Activated naive CD8-positive, alpha-beta T cell (primary cell): Measurements from ENCODE around the gene ITGB8.

Experiments used
- H3K27ac Mint-ChIP-seq: one replicate; pipeline ENCODE4 v1.8.0; 2021; ENCODE audit warnings: mixed read lengths
- H3K27me3 Mint-ChIP-seq: one replicate; pipeline ENCODE4 v1.8.0; 2021; ENCODE audit warnings: mixed read lengths
- H3K36me3 Mint-ChIP-seq: one replicate; pipeline ENCODE4 v1.8.0; 2021; ENCODE audit warnings: mixed read lengths
- H3K4me1 Mint-ChIP-seq: one replicate; pipeline ENCODE4 v1.8.0; 2021; ENCODE audit warnings: low read depth, mixed read lengths
- H3K4me3 Mint-ChIP-seq: one replicate; pipeline ENCODE4 v1.8.0; 2021; ENCODE audit warnings: mild to moderate bottlenecking, mixed read lengths
- H3K9me3 Mint-ChIP-seq: one replicate; pipeline ENCODE4 v1.8.0; 2021; ENCODE audit warnings: low read depth, mixed read lengths

The ITGB8 gene

GRCh38 chr7:20343205-20343604 is 12.5 kb downstream of the ITGB8 start:
- peaks cover 2% of the 10 kb centered on the region for H3K27me3 Mint-ChIP-seq

DNA sequence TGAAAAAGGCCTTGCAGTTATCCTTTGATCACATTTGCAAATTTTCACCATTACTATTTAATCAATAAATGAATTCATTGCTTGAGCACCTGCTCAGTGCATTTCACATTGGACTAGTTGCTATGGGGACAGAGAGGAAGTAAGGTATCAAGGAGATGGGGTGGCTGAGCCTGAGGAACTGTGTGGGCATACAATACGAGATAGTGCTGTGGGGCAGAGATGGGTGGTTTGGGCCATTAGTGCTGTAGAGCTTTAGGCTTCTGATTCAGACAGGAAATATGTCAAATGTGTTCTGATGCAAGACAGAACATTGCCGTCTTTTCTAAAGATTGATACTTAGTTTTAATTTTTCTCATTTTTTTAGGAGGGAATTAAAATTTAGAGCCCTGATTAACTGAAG is 13.2 kb downstream of the ITGB8 start:
- Mint-ChIP-seq H3K4me1 (no peaks in the 10 kb centered on the region), H3K27me3 (peaks cover 2% of the 10 kb centered on the region), H3K27ac (no peak overlapping the region), H3K9me3 (no peaks in the 10 kb centered on the region), H3K36me3 (no peaks in the 10 kb centered on the region), H3K4me3 (no peak overlapping the region)

More at GRCh38 chr7:20343205-20343604, 12.5 kb downstream of the ITGB8 start:
- H3K9me3 Mint-ChIP-seq, result no peaks in the 10 kb centered on the region
- no peak overlapping the region for H3K4me3 Mint-ChIP-seq
- no peaks in the 10 kb centered on the region for H3K36me3 Mint-ChIP-seq
- no peak overlapping the region for H3K27ac Mint-ChIP-seq
- no peaks in the 10 kb centered on the region for H3K4me1 Mint-ChIP-seq

GRCh38 chr7:20344396-20344795 is 13.7 kb downstream of the ITGB8 start:
- H3K9me3 Mint-ChIP-seq, result no peaks in the 10 kb centered on the region
- no peaks in the 10 kb centered on the region for H3K4me1 Mint-ChIP-seq
- H3K27ac Mint-ChIP-seq, result no peak overlapping the region
- H3K27me3 Mint-ChIP-seq, result peaks cover 2% of the 10 kb centered on the region
- H3K36me3 Mint-ChIP-seq, result no peaks in the 10 kb centered on the region
- H3K4me3 Mint-ChIP-seq, result no peak overlapping the region

DNA sequence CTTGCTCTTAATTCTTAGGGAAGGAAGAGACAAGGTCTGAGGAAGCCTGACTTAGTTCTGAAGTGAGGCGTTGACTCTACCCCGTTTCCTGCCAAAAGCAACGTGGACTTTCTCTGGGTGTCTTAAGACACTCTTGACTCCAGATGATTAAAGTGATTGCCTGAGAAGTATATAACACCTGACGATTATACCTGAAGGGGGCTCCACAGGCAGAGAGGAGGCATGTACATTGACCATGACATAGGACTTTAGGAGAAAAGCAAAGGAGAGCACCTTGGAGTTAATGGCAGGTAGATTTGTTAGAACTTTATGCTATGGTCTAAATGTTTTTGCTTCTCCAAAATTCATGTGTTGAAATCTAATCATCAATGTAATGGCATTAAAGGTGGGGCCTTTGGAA is 15.9 kb downstream of the ITGB8 start:
- no peaks in the 10 kb centered on the region for H3K27me3 Mint-ChIP-seq
- H3K27ac Mint-ChIP-seq, result no peak overlapping the region
- H3K9me3 Mint-ChIP-seq, result no peaks in the 10 kb centered on the region
- no peak overlapping the region for H3K4me3 Mint-ChIP-seq
- no peaks in the 10 kb centered on the region for H3K36me3 Mint-ChIP-seq
- no peaks in the 10 kb centered on the region for H3K4me1 Mint-ChIP-seq

GRCh38 chr7:20347680-20348079 is 17.0 kb downstream of the ITGB8 start:
- Mint-ChIP-seq H3K27me3 (no peaks in the 10 kb centered on the region), H3K9me3 (no peaks in the 10 kb centered on the region), H3K4me3 (no peak overlapping the region), H3K4me1 (no peaks in the 10 kb centered on the region), H3K27ac (no peak overlapping the region), H3K36me3 (no peaks in the 10 kb centered on the region)

- Mint-ChIP-seq H3K9me3 (no peaks in the 10 kb centered on the region), H3K27me3 (peaks cover under 1% of the 10 kb centered on the region), H3K27ac (no peak overlapping the region), H3K4me3 (no peak overlapping the region), H3K36me3 (no peaks in the 10 kb centered on the region), H3K4me1 (no peaks in the 10 kb centered on the region)
Measured at GRCh38 chr7:20348125-20348807, 17.6 kb downstream of the ITGB8 start.

DNA sequence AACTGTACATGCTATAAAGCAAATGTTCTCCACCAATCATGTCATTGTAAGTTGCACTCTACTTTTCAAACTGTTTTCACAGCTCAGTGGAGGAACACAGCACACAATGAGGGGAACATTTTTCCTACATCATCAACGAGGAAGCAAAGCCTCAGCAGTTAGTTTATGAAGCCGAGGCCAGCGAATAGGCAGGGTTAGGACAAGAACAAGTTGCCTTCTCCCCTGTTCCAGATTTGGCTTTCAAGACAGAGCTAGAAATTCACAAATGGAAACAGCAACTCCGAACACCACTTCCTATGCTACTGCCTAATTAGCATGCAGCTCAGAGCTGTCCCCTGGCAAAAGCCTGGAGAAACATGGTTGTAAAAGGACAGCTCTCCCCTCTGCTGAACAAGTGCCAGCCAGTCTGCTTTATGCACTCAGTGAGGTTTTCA is 19.8 kb downstream of the ITGB8 start:
- Mint-ChIP-seq H3K27me3 (peaks cover 1% of the 10 kb centered on the region), H3K4me1 (no peaks in the 10 kb centered on the region), H3K9me3 (no peaks in the 10 kb centered on the region), H3K4me3 (no peak overlapping the region), H3K27ac (no peak overlapping the region), H3K36me3 (no peaks in the 10 kb centered on the region)

GRCh38 chr7:20350996-20351692 is 20.4 kb downstream of the ITGB8 start:
- Mint-ChIP-seq H3K4me1 (no peaks in the 10 kb centered on the region), H3K27me3 (peaks cover 1% of the 10 kb centered on the region), H3K36me3 (no peaks in the 10 kb centered on the region), H3K4me3 (no peak overlapping the region), H3K9me3 (no peaks in the 10 kb centered on the region), H3K27ac (no peak overlapping the region)

DNA sequence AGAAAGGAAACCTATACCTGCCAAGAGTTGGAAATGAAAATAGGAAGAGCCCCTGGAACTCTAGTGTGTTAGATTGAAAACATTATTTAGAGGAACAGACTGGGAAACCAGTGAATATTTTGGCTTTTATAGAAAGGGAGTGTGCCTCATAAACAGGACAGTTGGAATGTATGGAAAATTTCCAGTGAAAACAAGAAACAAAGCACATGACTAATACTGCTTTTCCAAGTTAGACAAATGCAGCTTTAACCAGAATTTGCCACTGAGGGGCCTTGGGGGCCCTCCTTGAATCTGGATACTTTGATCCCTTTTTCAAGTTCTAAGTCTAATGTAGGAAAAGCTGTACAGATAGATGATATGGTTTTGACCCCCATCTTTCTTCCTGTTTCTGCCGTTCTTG is 21.2 kb downstream of the ITGB8 start:
- Mint-ChIP-seq H3K36me3 (no peaks in the 10 kb centered on the region), H3K27ac (no peak overlapping the region), H3K27me3 (peaks cover 1% of the 10 kb centered on the region), H3K9me3 (no peaks in the 10 kb centered on the region), H3K4me3 (no peak overlapping the region), H3K4me1 (no peaks in the 10 kb centered on the region)

GRCh38 chr7:20352573-20353306 is 22.0 kb downstream of the ITGB8 start:
- H3K27ac Mint-ChIP-seq, result no peak overlapping the region
- no peaks in the 10 kb centered on the region for H3K36me3 Mint-ChIP-seq
- no peaks in the 10 kb centered on the region for H3K9me3 Mint-ChIP-seq
- no peak overlapping the region for H3K4me3 Mint-ChIP-seq
- H3K4me1 Mint-ChIP-seq, result no peaks in the 10 kb centered on the region
- H3K27me3 Mint-ChIP-seq, result peaks cover 1% of the 10 kb centered on the region

DNA sequence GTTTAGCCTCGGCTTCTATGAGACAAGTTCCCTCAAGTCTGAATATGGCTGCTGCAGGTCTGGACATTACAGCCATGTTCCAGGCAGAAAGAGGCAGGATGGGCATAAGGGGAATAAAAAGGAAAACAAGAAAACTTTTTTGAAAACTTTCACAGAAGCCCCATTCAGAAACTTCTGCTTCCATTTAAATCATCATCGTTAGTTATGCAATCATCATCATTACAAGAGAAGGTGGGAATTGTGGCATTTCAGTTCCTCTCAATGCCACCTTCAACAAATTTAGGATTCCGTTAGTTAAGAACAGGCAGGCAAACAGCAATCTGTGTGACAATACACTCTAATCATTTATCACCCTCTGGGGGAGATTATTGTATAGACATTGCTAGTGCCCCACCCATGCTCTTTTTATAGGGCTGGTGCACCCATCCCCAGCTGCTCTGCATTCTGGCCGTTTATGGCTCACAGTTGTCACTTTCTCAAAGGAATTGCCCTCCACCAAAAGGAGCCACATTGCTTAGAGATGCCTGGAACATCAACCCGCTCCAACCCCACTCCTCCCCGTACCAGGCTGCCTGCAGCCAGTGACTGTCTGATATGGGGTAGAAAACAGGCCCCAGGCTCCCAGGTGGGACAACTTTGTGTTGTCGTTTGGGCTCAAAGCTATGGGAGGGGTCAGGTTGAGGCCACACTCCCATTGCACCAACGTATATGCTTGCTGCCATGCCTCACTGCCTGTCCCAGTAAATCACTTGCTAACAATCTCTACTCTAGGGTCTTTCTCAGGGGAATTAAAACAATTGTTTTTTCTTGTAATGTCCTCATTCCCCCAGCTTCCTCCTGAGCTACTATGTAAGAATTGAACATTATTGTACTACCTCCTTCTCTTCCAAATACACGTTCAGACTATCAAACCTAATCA is 24.2 kb downstream of the ITGB8 start:
- Mint-ChIP-seq H3K9me3 (no peaks in the 10 kb centered on the region), H3K36me3 (no peaks in the 10 kb centered on the region), H3K4me1 (no peaks in the 10 kb centered on the region), H3K27me3 (peaks cover 4% of the 10 kb centered on the region), H3K4me3 (no peak overlapping the region), H3K27ac (no peak overlapping the region)

DNA sequence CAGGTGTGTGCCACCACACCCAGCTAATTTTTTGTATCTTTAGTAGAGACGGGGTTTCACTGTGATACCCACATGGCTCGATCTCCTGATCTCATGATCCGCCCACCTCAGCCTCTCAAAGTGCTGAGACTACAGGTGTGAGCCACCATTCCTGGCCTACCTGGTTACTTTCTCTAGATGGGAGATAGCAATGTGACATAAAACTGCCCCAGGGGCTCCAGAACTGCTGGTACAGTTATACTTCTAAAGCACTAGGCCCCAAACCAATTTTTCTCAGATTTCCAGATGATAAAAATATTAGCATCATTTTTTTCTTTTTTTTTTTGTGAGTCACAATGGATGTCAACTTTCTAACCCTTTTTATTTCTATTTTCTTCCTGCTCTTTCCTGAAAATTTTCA is 27.4 kb downstream of the ITGB8 start:
- no peaks in the 10 kb centered on the region for H3K4me1 Mint-ChIP-seq
- H3K9me3 Mint-ChIP-seq, result no peaks in the 10 kb centered on the region
- H3K27me3 Mint-ChIP-seq, result peaks cover 8% of the 10 kb centered on the region
- no peak overlapping the region for H3K4me3 Mint-ChIP-seq
- H3K27ac Mint-ChIP-seq, result no peak overlapping the region
- H3K36me3 Mint-ChIP-seq, result no peaks in the 10 kb centered on the region

- no peaks in the 10 kb centered on the region for H3K9me3 Mint-ChIP-seq
- H3K4me3 Mint-ChIP-seq, result no peak overlapping the region
- H3K36me3 Mint-ChIP-seq, result no peaks in the 10 kb centered on the region
- peaks cover 6% of the 10 kb centered on the region for H3K27me3 Mint-ChIP-seq
- no peaks in the 10 kb centered on the region for H3K4me1 Mint-ChIP-seq
- no peak overlapping the region for H3K27ac Mint-ChIP-seq
Measured at GRCh38 chr7:20358762-20359282, 28.1 kb downstream of the ITGB8 start.

DNA sequence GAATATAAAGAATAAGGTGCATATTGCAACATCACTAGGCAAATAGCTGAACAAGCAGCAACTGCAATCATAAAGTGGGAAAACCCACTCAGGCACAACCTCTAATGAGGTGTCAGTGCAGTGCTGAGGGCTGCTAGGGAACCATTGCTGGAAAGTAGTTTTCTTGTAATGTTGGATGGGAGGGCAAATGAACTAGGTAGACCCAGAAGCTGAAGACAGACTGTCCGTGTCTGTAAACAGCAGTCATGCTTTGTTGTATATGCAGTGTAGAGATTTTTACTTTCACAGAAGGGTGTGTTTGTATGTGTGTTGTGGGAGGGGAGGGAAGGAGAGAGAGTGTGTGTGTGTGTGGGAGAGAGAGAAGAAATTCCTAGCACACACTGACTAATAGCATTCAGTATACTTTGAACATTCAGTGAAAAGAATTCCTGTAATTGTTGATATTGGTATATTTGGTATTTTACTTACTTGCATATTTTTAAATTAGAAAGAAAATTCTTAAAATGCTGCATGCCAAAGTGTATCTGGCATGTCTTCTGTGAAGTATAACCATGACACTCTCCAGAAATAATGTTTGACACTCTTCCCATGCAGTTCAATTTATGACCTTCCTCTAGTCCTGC is 28.8 kb downstream of the ITGB8 start:
- Mint-ChIP-seq H3K27me3 (peaks cover 6% of the 10 kb centered on the region), H3K4me3 (no peak overlapping the region), H3K9me3 (no peaks in the 10 kb centered on the region), H3K4me1 (no peaks in the 10 kb centered on the region), H3K27ac (no peak overlapping the region), H3K36me3 (no peaks in the 10 kb centered on the region)
